ENCODE data around the gene SMIM30.

DNA sequence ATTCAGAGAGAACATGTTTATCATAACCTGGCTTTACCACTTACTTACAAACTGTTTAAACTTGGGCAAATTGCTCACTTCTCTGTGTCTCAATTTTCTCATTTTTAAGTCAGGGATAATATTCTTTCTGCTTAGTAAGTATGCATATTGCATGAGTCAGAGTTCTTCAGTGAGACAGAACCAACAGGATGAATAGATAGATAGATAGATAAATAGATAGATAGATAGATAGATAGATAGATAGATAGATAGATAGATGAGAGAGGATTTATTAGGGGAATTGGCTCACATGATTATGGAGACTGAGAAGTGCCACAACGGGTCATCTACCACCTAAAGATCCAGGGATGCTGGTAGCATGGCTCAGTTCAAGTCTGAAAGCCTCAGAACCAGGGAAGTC lies 15.7 kb upstream of the SMIM30 start:
- TF ChIP-seq, protein P1, sequence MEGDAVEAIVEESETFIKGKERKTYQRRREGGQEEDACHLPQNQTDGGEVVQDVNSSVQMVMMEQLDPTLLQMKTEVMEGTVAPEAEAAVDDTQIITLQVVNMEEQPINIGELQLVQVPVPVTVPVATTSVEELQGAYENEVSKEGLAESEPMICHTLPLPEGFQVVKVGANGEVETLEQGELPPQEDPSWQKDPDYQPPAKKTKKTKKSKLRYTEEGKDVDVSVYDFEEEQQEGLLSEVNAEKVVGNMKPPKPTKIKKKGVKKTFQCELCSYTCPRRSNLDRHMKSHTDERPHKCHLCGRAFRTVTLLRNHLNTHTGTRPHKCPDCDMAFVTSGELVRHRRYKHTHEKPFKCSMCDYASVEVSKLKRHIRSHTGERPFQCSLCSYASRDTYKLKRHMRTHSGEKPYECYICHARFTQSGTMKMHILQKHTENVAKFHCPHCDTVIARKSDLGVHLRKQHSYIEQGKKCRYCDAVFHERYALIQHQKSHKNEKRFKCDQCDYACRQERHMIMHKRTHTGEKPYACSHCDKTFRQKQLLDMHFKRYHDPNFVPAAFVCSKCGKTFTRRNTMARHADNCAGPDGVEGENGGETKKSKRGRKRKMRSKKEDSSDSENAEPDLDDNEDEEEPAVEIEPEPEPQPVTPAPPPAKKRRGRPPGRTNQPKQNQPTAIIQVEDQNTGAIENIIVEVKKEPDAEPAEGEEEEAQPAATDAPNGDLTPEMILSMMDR (IDR thresholded peaks at IDR 0.05 in 8 of 11, conservative IDR thresholded peaks at IDR 0.05 in 3 of 11): no peak
- no peak for TF ChIP-seq POLR2AphosphoS5 (IDR thresholded peaks at IDR 0.05)

Measured in spleen (tissue), 7 donors.